K562 (cell line): Measurements from ENCODE around the gene RRAS. TPM values are rescaled to one million over a fixed set of nuclear protein-coding genes. Genes with fewer than 3 reads are reported as not detected.

Experiments
- ARID1B ChIP-seq: fragments of 450-650 bp; IDR thresholded peaks from 2 replicates; pipeline ENCODE4 v1.6.1; 2016; ENCODE audit warnings: antibody characterized with exemption, mild to moderate bottlenecking, inconsistent platforms
- CTCF ChIP-seq, 3 experiments: IDR thresholded peaks in 2 of 3; conservative IDR thresholded peaks in 1 of 3; 2 replicates each; pipeline ENCODE4 v1.5.1; 2011 to 2012; ENCODE audit warnings: low read length in 3 of 3, mild to moderate bottlenecking in 3 of 3, control low read depth in 2 of 3, improper control_type of control experiment in 1 of 3, inconsistent platforms in 1 of 3, low read depth in 1 of 3, mixed read lengths in 1 of 3, moderate library complexity in 1 of 3; ENCODE audit not compliant: insufficient read depth in 2 of 3
- E2F8 ChIP-seq: fragments of 450-650 bp; IDR thresholded peaks from 2 replicates; pipeline ENCODE4 v1.7.1; 2018; ENCODE audit warnings: mild to moderate bottlenecking, low read depth; ENCODE audit not compliant: partially characterized antibody
- EP400 ChIP-seq: fragments of 450-650 bp; IDR thresholded peaks from 2 replicates; pipeline ENCODE4 v1.6.1; 2017; ENCODE audit warnings: antibody characterized with exemption, mild to moderate bottlenecking, moderate library complexity
- ESRRA ChIP-seq: fragments of 450-650 bp; IDR thresholded peaks from 2 replicates; pipeline ENCODE4 v1.6.1; 2014; ENCODE audit warnings: low read depth, mild to moderate bottlenecking, moderate library complexity, borderline replicate concordance
- FOXJ3 ChIP-seq: sonication (generic); formaldehyde crosslinking; IDR thresholded peaks from 2 replicates; pipeline ENCODE4 v1.4.0; 2020; ENCODE audit warnings: mild to moderate bottlenecking, missing genetic modification reagents
- HDAC2 ChIP-seq: fragments of 450-650 bp; IDR thresholded peaks from 2 replicates; pipeline ENCODE4 v1.6.1; 2016; ENCODE audit warnings: mild to moderate bottlenecking
- KLF1 ChIP-seq: fragments of 450-650 bp; IDR thresholded peaks from 2 replicates; pipeline ENCODE4 v1.6.1; 2016; ENCODE audit warnings: missing genetic modification characterization, missing compliant biosample characterization
- MYNN ChIP-seq, 2 experiments: sonication (generic); formaldehyde crosslinking in 1 of 2; IDR thresholded peaks; 2 replicates each; pipeline versions ENCODE4 v1.5.0 to v1.6.1; 2016 to 2020; ENCODE audit warnings: antibody characterized with exemption in 1 of 2, missing genetic modification reagents in 1 of 2
- NEUROD1 ChIP-seq: fragments of 150-350 bp; IDR thresholded peaks from 2 replicates; pipeline ENCODE4 v1.6.1; 2014; ENCODE audit warnings: borderline replicate concordance, low read length, low read depth; ENCODE audit not compliant: partially characterized antibody
- NR4A1 ChIP-seq, 2 experiments: fragments of 250-450 bp in 1 of 2; fragments of 450-650 bp in 1 of 2; sonication (Bioruptor Pico) in 1 of 2; IDR thresholded peaks; 2 replicates each; pipeline versions ENCODE4 v1.4.0 to v1.6.1; 2016 to 2020; ENCODE audit warnings: mild to moderate bottlenecking in 2 of 2, missing compliant biosample characterization in 1 of 2, missing genetic modification characterization in 1 of 2, moderate library complexity in 1 of 2
- PHF8 ChIP-seq: fragments of 200-600 bp; sonication (generic); IDR thresholded peaks from 2 replicates; pipeline ENCODE4 v1.6.1; 2012; ENCODE audit warnings: mixed run types, mild to moderate bottlenecking, inconsistent platforms, low read length, moderate library complexity, borderline replicate concordance
- PKNOX1 ChIP-seq: fragments of 450-650 bp; IDR thresholded peaks from 2 replicates; pipeline ENCODE4 v1.6.1; 2016
- SMAD2 ChIP-seq: fragments of 150-350 bp; IDR thresholded peaks from 2 replicates; pipeline ENCODE4 v1.6.1; 2014; ENCODE audit warnings: low read depth, mild to moderate bottlenecking, low read length
- SMAD4 ChIP-seq: fragments of 250-450 bp; sonication (Bioruptor Pico); conservative IDR thresholded peaks from 2 replicates; pipeline ENCODE4 v1.8.0; 2021; ENCODE audit warnings: inconsistent platforms, mild to moderate bottlenecking, moderate library complexity
- U2AF1 ChIP-seq: fragments of 200-400 bp; formaldehyde crosslinking; optimal IDR thresholded peaks from 2 replicates; pipeline ENCODE3; 2017; ENCODE audit warnings: mild to moderate bottlenecking, low read depth, low read length, moderate library complexity
- WHSC1 ChIP-seq: IDR thresholded peaks from one replicate; pipeline ENCODE4 v1.6.1; 2012; ENCODE audit warnings: low read length, control low read depth, inconsistent platforms
- ZEB2 ChIP-seq: fragments of 450-650 bp; IDR thresholded peaks from 2 replicates; pipeline ENCODE4 v1.6.1; 2016
- ZHX1 ChIP-seq: fragments of 150-350 bp; conservative IDR thresholded peaks from 2 replicates; pipeline ENCODE4 v1.6.1; 2014; ENCODE audit warnings: low read length
- polyA plus RNA-seq, 8 experiments: library from polyadenylated mRNA; depleted of rRNA in 4 of 8; stranded (reverse) in 5 of 8; unstranded in 3 of 8; fragments of >200 nt; fragmentation: Nextera tagmentation in 2 of 8; fragmentation: Illumina TruSeq in 1 of 8; extraction: Ambion mirVana in 2 of 8; extraction: Trizol in 1 of 8; gene quantifications; 2 replicates each; pipeline versions ENCODE4 v1.2.1 to v1.2.3, GENCODE V29; 2011 to 2014; ENCODE audit warnings: inconsistent platforms in 1 of 8, missing spikeins in 1 of 8
- total RNA-seq, 7 experiments: library from RNA; depleted of rRNA in 6 of 7; stranded (reverse); fragments of >200 nt in 6 of 7; fragmentation: Illumina TruSeq in 2 of 7; extraction: Trizol in 2 of 7; gene quantifications; 2 replicates each; pipeline versions ENCODE4 v1.2.1 to v1.2.3, GENCODE V29; 2011 to 2021; ENCODE audit warnings: low replicate concordance in 1 of 7

Gene RRAS
- total and polyA plus RNA-seq, 9 of the 15 experiments (the other 6 are each of a cell fraction or from before 2014, with no cell fraction given) = 0.70 to 17.3 (median 8.2) TPM

GRCh38 chr19:49672131-49672919 is 32.4 kb upstream of the RRAS start (continued):
- TF ChIP-seq E2F8 (peak; percentile 67), MYNN (IDR thresholded peaks at IDR 0.05) (peak; percentile 80), MYNN (CRISPR knock-in tag; IDR thresholded peaks at IDR 0.05) (no peak), ZHX1 (no peak), CTCF (IDR thresholded peaks at IDR 0.05 in 2 of 3, conservative IDR thresholded peaks at IDR 0.05 in 1 of 3; ENCODE audit: insufficient read depth in 2 of 3, low read depth in 1 of 3, low read length in 3 of 3) (peak; percentile 85 to 97 (median 86)), EP400 (peak; percentile 59; the same call in 1 of the 2 replicates), ZEB2 (peak; percentile 69; the same call in 1 of the 2 replicates), U2AF1 (no peak), SMAD2 (no peak), ARID1B (peak; percentile 52), PKNOX1 (peak; percentile 96), KLF1 (tag) (no peak), WHSC1 (no peak), HDAC2 (peak; percentile 79), ESRRA (peak; percentile 53; the same call in 1 of the 2 replicates), NEUROD1 (peak; percentile 43), NR4A1 (CRISPR knock-in tag; IDR thresholded peaks at IDR 0.05) (0 out of 2 replicates have a peak, but pooled peaks have one; percentile 51), NR4A1 (tag; IDR thresholded peaks at IDR 0.05) (no peak), PHF8 (no peak), FOXJ3 (CRISPR knock-in tag) (no peak), SMAD4 (CRISPR knock-in tag) (peak; percentile 57; the same call in 1 of the 2 replicates)
